CD4-positive, alpha-beta T cell (primary cell): Measurements from ENCODE around the gene VWA8. TPM values are rescaled to one million over a fixed set of nuclear protein-coding genes. Genes with fewer than 3 reads are reported as not detected.

ENCODE experiments used
- ATAC-seq: fragments of 200-7000 bp; cut with Tn5 transposase; one replicate; pipeline ENCODE4 v1.10.0; 2022; ENCODE audit warnings: mild to moderate bottlenecking; ENCODE audit not compliant: poor library complexity
- CTCF ChIA-PET: fragments of 350-600 bp; sonication (Branson Sonifier 250); formaldehyde crosslinking; loops from one replicate; lab custom pipeline; 2021; ENCODE audit warnings: antibody characterized with exemption, inconsistent platforms; lab: Charles Lee
- POLR2A ChIA-PET: fragments of 350-600 bp; sonication (Branson Sonifier 250); formaldehyde crosslinking; loops from one replicate; lab custom pipeline; 2021; ENCODE audit warnings: antibody characterized with exemption, inconsistent platforms; lab: Charles Lee
- DNase-seq, 14 experiments: peaks; one replicate each; pipeline ENCODE4 v3.0.0-alpha.2; 2013 to 2020; ENCODE audit warnings: mixed read lengths in 2 of 14
- H3K27ac ChIP-seq, 2 donors: one replicate each; pipeline versions ENCODE4 v1.5.1 to v1.7.0; 2013; ENCODE audit warnings: low read length in 2 of 2, low read depth in 1 of 2, mild to moderate bottlenecking in 1 of 2
- H3K27me3 ChIP-seq, 2 experiments: 1 replicate in 1 of 2; 2 replicates in 1 of 2; pipeline versions ENCODE4 v1.6.1 to v1.7.0; 2013; ENCODE audit warnings: low read length in 2 of 2, control low read depth in 1 of 2, mild to moderate bottlenecking in 1 of 2, moderate library complexity in 1 of 2; ENCODE audit not compliant: insufficient read depth in 2 of 2, control insufficient read depth in 1 of 2
- H3K36me3 ChIP-seq: one replicate; pipeline ENCODE4 v1.6.1; 2013; ENCODE audit warnings: low read length, control low read depth; ENCODE audit not compliant: insufficient read depth
- H3K4me1 ChIP-seq: one replicate; pipeline ENCODE4 v1.6.1; 2013; ENCODE audit warnings: low read length, control low read depth; ENCODE audit not compliant: insufficient read depth
- H3K4me3 ChIP-seq: one replicate; pipeline ENCODE4 v1.5.1; 2013; ENCODE audit warnings: mild to moderate bottlenecking, low read length, moderate library complexity
- H3K9me3 ChIP-seq, 2 experiments: 1 replicate in 1 of 2; 2 replicates in 1 of 2; pipeline versions ENCODE4 v1.6.1 to v1.7.0; 2013; ENCODE audit warnings: low read length in 2 of 2, mild to moderate bottlenecking in 2 of 2, control low read depth in 1 of 2, moderate library complexity in 1 of 2; ENCODE audit not compliant: control insufficient read depth in 1 of 2, insufficient read depth in 1 of 2
- H3K27ac Mint-ChIP-seq: one replicate; pipeline ENCODE4 v1.8.0; 2020; ENCODE audit warnings: mixed read lengths
- H3K27me3 Mint-ChIP-seq: one replicate; pipeline ENCODE4 v1.8.0; 2021; ENCODE audit warnings: mixed read lengths
- H3K36me3 Mint-ChIP-seq: one replicate; pipeline ENCODE4 v1.8.0; 2021; ENCODE audit warnings: low read depth, mixed read lengths
- H3K4me1 Mint-ChIP-seq: one replicate; pipeline ENCODE4 v1.8.0; 2021; ENCODE audit warnings: low read depth, mixed read lengths
- H3K4me3 Mint-ChIP-seq: one replicate; pipeline ENCODE4 v1.8.0; 2020; ENCODE audit warnings: mild to moderate bottlenecking, mixed read lengths
- H3K9me3 Mint-ChIP-seq: one replicate; pipeline ENCODE4 v1.8.0; 2020; ENCODE audit warnings: mixed read lengths
- intact Hi-C, 2 experiments: fragments of 100-400 bp; cut with DNase I in 1 of 2; cut with micrococcal nuclease in 1 of 2; formaldehyde crosslinking; loops; one replicate each; pipeline versions ENCODE4 v1.15.1 to v1.9.0; 2023 to 2025; cut with DNase I, micrococcal nuclease
- total RNA-seq, 174 experiments: library from RNA in 2 of 174; stranded (reverse) in 2 of 174; gene quantifications; one replicate each; pipeline ENCODE4 v1.2.3 and lab custom pipeline; 2021 to 2026
- TF ChIP-seq, protein P1 (sequence below): fragments of 200-600 bp; IDR thresholded peaks from one replicate; pipeline ENCODE4 v1.8.0; 2022; ENCODE audit warnings: antibody characterized with exemption, mild to moderate bottlenecking

VWA8 gene
- total RNA-seq, 2 experiments from 2014 or later = 18.7 to 19.0 TPM

DNA sequence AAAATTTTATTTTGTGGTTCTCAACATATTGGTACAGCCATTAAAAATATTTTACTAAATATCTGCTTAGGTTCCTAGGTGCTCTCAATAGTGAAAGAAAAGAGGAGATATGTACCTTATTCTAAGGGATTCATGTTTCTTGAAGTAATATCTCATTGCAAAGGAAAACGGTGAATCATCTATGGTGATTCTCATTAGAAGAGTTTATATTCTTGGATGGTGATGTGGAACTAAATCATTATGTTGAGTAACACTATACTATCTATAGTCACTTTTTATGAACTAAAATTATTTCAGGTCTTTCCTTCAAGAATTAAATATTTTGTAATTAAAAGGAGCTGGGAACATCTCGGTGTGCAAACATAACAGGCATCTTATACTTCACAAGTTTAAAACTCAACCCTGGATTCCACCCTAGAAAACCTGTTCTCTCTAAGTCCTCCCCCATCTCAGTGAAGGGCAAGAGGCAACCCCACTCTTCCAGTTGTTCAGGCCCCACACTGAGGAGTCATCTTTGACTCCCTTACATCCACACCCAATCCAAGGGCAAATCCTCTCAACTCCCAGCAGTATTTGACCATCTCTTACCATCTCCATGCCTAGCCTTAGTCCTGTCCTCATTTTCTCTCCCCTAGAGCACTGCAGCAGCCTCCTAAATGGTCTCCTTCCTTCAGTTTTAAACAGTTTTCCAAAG lies 363.4 kb downstream of the VWA8 start:
- Histone ChIP-seq H3K4me3 (no peak overlapping the region), H3K9me3 (no peaks in the 10 kb centered on the region), H3K36me3 (peaks cover 4% of the 10 kb centered on the region), H3K4me1 (no peaks in the 10 kb centered on the region), H3K27me3 (no peaks in the 10 kb centered on the region), H3K27ac (no peak overlapping the region)
- peaks cover 26% of the 10 kb centered on the region for H3K4me1 Mint-ChIP-seq
- ATAC-seq = no peak
- H3K27ac Mint-ChIP-seq = no peak overlapping the region
- no peaks in the 10 kb centered on the region for H3K9me3 Mint-ChIP-seq
- H3K27me3 Mint-ChIP-seq = no peaks in the 10 kb centered on the region
- TF ChIP-seq, protein P1, sequence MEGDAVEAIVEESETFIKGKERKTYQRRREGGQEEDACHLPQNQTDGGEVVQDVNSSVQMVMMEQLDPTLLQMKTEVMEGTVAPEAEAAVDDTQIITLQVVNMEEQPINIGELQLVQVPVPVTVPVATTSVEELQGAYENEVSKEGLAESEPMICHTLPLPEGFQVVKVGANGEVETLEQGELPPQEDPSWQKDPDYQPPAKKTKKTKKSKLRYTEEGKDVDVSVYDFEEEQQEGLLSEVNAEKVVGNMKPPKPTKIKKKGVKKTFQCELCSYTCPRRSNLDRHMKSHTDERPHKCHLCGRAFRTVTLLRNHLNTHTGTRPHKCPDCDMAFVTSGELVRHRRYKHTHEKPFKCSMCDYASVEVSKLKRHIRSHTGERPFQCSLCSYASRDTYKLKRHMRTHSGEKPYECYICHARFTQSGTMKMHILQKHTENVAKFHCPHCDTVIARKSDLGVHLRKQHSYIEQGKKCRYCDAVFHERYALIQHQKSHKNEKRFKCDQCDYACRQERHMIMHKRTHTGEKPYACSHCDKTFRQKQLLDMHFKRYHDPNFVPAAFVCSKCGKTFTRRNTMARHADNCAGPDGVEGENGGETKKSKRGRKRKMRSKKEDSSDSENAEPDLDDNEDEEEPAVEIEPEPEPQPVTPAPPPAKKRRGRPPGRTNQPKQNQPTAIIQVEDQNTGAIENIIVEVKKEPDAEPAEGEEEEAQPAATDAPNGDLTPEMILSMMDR = no peak
- ChIA-PET CTCF (no interaction called here), POLR2A (no interaction called here)
- intact Hi-C loops = no loop called here
- H3K36me3 Mint-ChIP-seq = peaks cover 27% of the 10 kb centered on the region
- no peak for DNase-seq
- no peak overlapping the region for H3K4me3 Mint-ChIP-seq

DNA sequence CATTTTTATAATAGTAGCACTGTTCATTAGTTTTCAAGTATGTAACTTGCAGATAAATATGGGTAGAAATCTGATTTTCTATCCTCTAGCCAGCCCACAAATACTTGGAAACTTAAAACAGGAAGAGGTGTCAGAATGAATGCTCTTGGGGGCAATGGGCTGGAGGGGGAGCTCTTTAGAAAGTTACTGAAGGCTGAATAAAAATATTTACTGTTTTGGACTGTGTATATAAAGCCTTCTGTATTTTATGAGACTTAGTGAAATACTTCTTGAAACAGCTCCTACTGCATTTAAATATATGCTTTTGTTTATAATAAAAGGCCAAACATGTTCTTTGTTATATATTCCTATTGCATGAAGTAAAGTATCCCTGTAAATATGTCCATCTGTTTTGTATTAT lies 364.7 kb downstream of the VWA8 start:
- TF ChIP-seq, protein P1 = no peak
- no peak overlapping the region for H3K4me3 ChIP-seq
- H3K9me3 Mint-ChIP-seq = no peaks in the 10 kb centered on the region
- no peaks in the 10 kb centered on the region for H3K27me3 Mint-ChIP-seq
- no peak for DNase-seq
- H3K27ac ChIP-seq = no peak overlapping the region
- intact Hi-C loops = no loop called here
- no peaks in the 10 kb centered on the region for H3K27me3 ChIP-seq
- no peak for ATAC-seq
- H3K27ac Mint-ChIP-seq = no peak overlapping the region
- H3K36me3 Mint-ChIP-seq = peaks cover 16% of the 10 kb centered on the region
- H3K4me1 Mint-ChIP-seq = peaks cover 26% of the 10 kb centered on the region
- no peaks in the 10 kb centered on the region for H3K9me3 ChIP-seq
- H3K4me1 ChIP-seq = no peaks in the 10 kb centered on the region
- CTCF ChIA-PET = interaction anchor here (1.0 kb wide), 1 partner anchor 79 kb away, joined by 3 read pairs; no protein-coding TSS in a partner anchor
- POLR2A ChIA-PET = no interaction called here
- peaks cover 4% of the 10 kb centered on the region for H3K36me3 ChIP-seq
- H3K4me3 Mint-ChIP-seq = no peak overlapping the region

DNA sequence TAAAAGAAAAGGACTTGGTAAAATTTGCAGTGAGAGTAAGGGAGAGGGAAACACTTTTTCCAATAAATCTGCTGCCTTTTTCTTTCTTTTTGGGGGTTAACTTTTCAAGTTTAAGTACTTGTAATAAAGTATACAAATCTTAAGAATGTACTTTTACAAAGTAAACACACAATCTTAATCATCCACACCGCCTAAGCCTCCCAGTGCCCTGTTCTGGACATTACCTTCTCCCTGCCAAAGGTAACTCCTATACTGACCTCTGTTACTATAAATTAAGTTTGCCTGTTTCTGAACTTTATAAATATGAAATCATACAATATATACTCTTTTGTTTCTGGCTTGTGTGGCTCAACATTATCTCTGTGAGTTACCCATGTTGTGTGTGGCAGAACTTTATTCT lies 365.6 kb downstream of the VWA8 start:
- H3K27ac ChIP-seq = no peak overlapping the region
- ChIA-PET CTCF (interaction anchor here (1.0 kb wide), 1 partner anchor 78 kb away, joined by 3 read pairs; no protein-coding TSS in a partner anchor), POLR2A (no interaction called here)
- TF ChIP-seq, protein P1 = no peak
- Mint-ChIP-seq H3K4me3 (no peak overlapping the region), H3K27ac (no peak overlapping the region), H3K36me3 (peaks cover 12% of the 10 kb centered on the region), H3K9me3 (no peaks in the 10 kb centered on the region), H3K27me3 (no peaks in the 10 kb centered on the region), H3K4me1 (peaks cover 26% of the 10 kb centered on the region)
- no peaks in the 10 kb centered on the region for H3K4me1 ChIP-seq
- no peaks in the 10 kb centered on the region for H3K9me3 ChIP-seq
- peaks cover 3% of the 10 kb centered on the region for H3K36me3 ChIP-seq
- ATAC-seq (no peak), DNase-seq (no peak)
- H3K4me3 ChIP-seq = no peak overlapping the region
- intact Hi-C loops = no loop called here
- no peaks in the 10 kb centered on the region for H3K27me3 ChIP-seq
